Bone marrow (tissue), 2 donors: ENCODE measurements around the gene GPC3.
"Not testable (repeated sequence)": the region's sequence is repeated elsewhere in the genome, so short reads cannot be mapped to it uniquely, and the experiment has no call there.

Experiments used
- DNase-seq, 2 donors: peaks; one replicate each; lab custom pipeline; 2025; lab: John Stamatoyannopoulos, UW

The GPC3 gene

DNA sequence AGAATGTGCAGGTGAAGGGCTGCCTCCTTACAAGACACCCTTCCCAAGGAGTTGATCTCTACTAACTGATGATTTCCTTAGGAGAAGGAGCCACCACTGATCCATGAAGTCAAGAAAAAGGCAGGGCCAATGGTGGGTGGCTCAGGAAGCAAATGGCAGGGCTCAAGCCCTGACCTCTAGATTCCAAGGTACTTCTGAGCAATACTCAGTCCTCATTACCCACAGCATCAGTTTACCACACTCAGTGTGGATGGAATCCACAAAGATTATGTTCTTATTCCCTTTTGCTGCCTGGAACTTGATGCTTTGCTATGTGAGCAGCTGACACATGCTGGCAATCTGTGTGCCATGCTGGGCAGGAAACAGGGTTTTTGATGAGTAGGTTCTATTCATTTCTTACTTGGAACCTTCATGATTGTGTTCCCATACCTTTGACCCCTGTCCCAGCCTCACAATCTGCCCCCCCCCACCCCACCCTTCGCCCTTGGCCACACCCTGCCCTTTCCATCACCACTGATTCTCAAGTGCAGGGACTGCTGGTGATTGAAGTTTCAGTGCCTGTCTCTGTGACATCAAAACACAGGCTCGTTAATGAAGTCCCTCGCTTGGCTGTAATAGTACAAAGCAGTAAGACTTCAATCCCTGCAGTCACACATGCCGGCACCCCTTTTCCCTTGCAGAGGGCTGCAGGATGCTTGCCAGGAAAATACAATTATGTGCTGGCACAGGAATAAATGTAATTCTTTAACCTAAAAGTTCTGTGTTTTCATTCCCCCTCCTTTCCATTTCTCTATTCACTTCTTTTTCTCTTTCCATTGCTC is 434.5 kb downstream of the GPC3 start:
- DNase-seq = no peak

DNA sequence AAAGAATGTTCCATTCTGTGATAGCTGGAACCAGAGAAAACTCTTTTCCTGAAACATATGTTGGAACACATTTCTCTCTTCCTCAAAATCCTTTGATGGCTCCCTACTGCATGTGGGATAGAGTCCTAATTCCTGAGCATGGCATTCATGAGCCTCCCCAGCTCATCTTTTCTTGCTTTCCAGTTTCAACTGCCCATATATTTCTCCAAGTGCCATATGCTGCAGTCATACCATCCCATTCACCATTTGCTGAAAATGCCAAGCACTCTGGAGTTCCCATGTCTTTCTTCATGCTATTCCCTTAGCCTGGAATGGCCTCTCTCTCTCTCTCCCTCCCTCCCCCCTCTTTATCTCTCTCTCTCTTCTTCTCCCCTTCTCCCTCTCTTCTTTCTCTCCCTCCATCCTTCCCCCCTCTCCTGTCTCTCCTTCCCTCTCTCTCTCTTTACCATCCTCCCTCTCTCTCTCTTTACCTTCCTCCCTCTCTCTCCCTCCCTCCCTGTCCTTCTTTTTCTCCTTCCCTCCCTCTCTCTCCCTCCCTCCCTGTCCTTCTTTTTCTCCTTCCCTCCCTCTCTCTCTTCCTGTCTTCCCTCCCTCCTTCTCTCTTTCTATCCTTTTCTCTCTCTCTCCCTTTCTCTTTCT is 436.0 kb downstream of the GPC3 start:
- DNase-seq = no peak

DNA sequence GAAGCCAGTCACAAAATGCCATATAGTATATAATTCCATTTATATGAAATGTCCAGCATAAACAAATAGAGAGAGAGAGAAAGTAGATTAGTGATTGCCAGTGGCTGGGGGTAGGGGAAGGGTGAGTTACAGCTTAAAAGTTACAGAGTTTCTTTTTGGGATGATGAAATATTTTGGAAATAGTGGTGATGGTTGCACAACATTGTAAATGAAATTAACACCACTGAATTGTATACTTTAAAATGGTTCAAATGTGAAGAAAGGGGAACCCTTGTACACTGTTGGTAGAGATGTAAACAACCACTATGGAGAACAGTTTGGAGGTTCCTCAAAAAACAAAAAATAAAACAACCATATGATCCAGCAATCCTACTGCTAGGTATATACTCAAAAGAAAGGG is 439.0 kb downstream of the GPC3 start:
- DNase-seq = no peak

GRCh38 chrX:133544778-133545177 is 440.6 kb downstream of the GPC3 start:
- DNase-seq = no peak

DNA sequence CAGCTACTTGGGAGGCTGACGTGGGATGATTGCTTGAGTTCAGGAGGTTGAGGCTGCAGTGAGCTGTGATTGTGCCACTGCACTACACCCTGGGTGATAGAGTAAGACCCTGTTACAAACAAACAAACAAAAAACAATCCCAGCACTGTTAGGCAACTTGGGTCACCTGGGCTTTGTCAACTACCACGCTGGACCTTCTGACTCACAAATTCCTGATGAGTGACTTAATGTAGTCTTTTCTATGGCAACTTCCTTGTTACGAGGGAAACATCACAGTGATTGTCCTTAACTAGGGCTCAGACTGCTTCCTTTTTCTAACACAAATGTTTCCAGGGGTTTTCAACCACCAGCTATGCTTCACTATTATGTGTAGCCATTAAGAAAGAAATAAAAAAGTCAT is 441.3 kb downstream of the GPC3 start:
- DNase-seq = no peak

GRCh38 chrX:133543654-133544053 is 441.7 kb downstream of the GPC3 start:
- DNase-seq = no peak

- DNase-seq = no peak
Observed at GRCh38 chrX:133542476-133542875, 442.9 kb downstream of the GPC3 start.

DNA sequence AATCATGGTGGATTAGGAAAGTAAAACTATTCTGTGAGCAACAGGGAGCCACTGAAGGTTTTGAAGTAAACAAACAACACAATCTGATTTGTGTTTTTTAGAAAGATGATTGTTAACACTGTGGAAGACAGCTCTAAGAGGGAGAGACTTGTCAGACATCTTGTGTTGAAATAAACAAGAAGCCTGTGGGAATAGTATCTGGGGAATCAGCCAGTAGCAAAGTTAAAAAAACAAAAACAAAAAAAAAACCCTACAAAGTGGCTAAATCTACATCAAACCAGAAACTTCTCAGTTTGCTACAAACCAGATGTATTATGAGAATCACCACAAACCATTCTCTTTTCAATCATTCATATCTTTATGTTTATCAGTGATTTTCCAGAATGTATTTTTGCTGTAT is 444.4 kb downstream of the GPC3 start:
- DNase-seq = no peak

DNA sequence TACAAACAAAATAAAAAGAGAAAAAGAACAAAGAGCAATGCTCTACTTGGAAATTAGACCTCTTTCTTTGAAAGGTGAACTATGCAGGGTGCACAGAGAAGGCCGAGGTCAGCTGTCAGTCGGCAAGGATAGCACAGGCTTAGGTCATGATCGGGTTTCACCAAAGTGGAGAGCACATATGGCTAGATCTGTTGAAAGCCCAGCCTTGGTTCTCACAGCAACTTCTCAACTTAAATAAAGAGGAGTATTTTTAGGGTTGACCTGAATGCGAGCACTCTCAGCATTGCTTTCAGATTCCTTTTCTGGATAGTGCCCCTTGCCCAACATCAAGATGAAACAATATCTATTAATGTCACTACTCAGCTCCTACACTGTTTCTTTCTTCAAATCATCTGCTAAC is 447.2 kb downstream of the GPC3 start:
- no peak for DNase-seq

DNA sequence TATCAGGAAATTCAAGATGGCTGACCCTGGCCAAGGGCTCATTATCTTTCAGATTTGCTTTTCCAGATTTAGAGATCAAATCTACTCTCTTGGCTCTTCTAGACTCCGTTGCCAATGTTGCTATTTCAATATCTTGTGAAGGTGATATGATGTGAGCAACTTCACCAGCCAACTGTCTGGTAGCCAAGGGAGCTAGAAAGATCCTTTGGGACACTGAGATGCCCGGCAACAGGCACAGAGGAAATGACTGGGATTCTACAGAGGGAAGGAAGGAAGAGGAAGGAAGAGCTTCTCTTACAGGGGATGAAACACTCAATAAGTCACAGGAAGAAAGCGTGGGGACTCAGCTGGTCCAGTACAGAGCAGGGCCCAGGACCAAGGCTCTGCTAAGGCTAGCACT is 448.3 kb downstream of the GPC3 start:
- DNase-seq = no peak

GRCh38 chrX:133535066-133535465 is 450.3 kb downstream of the GPC3 start:
- DNase-seq = no peak

GRCh38 chrX:133534172-133534571 is 451.2 kb downstream of the GPC3 start:
- no peak for DNase-seq

DNA sequence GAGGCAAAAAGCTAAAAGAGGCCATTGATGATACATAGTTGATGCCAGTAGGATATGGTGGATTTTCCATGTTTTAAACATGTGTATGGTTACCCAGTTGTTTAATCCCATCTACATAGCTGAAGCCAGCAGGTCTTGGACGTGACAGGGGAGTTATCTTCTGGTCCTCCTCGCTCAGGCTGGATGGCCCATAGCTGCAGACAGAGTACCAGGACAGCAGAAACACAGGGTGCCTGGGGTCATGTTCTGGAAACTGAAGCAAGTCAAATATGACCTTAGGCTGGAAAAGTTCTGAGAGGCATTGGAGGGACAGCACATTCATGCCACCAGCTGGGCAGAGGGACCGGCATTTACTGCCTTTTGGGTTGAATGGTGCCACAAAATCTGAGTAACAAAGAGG is 452.1 kb downstream of the GPC3 start:
- DNase-seq = no peak

DNA sequence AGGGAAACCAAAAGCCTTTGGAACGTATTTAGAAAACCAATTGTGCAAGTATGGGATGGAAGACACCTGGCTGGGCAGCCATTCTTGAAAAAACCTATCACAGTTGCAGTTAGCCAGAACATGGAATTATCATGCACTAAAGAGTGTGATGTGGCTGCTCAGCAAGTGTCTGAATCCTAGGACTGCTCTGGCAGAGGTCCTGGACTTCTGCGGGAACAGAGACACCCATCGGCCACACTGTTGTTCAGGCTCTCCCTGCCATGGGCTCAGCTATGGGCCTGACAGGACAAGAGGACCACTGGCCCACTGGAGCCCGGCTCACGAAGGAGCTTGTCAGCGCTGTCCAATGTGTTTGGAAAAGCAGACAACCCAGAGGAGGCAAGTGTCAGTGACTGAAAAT is 454.4 kb downstream of the GPC3 start:
- no peak for DNase-seq

DNA sequence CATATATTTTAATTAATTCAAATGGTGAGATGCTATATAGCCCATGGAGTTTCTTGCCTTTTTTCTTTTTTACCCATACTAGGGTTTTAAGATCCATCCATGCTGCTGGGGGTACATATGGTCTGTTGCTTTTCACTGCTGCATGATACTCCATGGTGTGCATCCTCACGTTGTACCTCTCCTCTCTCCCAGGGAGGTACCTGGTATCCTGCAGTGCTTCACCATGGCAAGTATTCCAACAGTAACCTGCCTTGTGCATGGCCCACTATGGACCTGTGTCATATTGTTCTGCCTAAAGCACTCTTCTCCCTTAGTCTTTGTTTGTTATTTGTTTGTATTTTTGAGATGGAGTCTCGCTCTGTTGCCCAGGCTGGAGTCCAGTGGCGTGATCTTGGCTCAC is 455.8 kb downstream of the GPC3 start:
- DNase-seq = no peak

GRCh38 chrX:133527825-133528224 is 457.6 kb downstream of the GPC3 start:
- DNase-seq = no peak

DNA sequence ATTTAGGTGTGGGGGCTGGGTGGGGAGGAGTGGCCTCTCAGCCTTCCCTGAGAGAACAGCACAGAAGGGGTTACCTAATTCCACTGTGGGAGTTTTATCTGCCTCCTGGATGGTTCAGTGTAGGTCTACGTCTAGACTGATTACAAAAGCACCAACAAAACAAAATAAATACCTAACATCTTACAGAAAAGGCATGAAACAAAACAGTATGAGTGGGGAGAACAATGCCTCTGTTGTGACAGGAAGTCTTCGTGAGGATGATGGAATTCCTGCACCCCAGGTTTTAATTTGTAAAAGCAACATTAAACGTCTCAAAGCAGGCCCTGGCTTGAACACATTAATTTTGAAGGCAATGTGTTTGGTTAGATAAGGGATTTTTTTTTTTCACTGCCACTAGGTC is 458.0 kb downstream of the GPC3 start:
- DNase-seq = no peak

- DNase-seq = not testable (repeated sequence)
Observed at GRCh38 chrX:133526773-133527172, 458.6 kb downstream of the GPC3 start.

- no peak for DNase-seq
Observed at GRCh38 chrX:133523526-133523925, 461.9 kb downstream of the GPC3 start.

- no peak for DNase-seq
Observed at GRCh38 chrX:133523081-133523487, 462.3 kb downstream of the GPC3 start.

- no peak for DNase-seq
Observed at GRCh38 chrX:133516686-133517085, 468.7 kb downstream of the GPC3 start.

GRCh38 chrX:133514486-133514885 is 470.9 kb downstream of the GPC3 start:
- no peak for DNase-seq

- no peak for DNase-seq
Observed at GRCh38 chrX:133513123-133513522, 472.3 kb downstream of the GPC3 start.

GRCh38 chrX:133511041-133511440 is 474.4 kb downstream of the GPC3 start:
- no peak for DNase-seq
